Adipocyte (in vitro differentiated cells): ENCODE data around the gene ADD1.

Experiments
- DNase-seq: peaks from one replicate; pipeline ENCODE4 v3.0.0-alpha.2; 2015; ENCODE audit warnings: low read depth
- H3K27me3 ChIP-seq: replicated peaks from 2 replicates; pipeline ENCODE4 v1.7.0; 2013; ENCODE audit warnings: mild to moderate bottlenecking, low read length, moderate library complexity; ENCODE audit not compliant: control insufficient read depth, insufficient read depth
- H3K36me3 ChIP-seq: 2 replicates; pipeline ENCODE4 v1.7.0; 2013; ENCODE audit warnings: low read length, mild to moderate bottlenecking, moderate library complexity; ENCODE audit not compliant: control insufficient read depth, insufficient read depth, severe bottlenecking
- H3K4me1 ChIP-seq: 2 replicates; pipeline ENCODE4 v1.7.0; 2013; ENCODE audit warnings: mild to moderate bottlenecking, low read length, moderate library complexity; ENCODE audit not compliant: control insufficient read depth, insufficient read depth
- H3K4me3 ChIP-seq: 2 replicates; pipeline ENCODE4 v1.7.0; 2013; ENCODE audit warnings: mild to moderate bottlenecking, low read length, moderate library complexity
- H3K9ac ChIP-seq: 2 replicates; pipeline ENCODE4 v1.7.0; 2013; ENCODE audit warnings: mild to moderate bottlenecking, low read length, moderate library complexity
- H3K9me3 ChIP-seq: 2 replicates; pipeline ENCODE4 v1.7.0; 2013; ENCODE audit warnings: mild to moderate bottlenecking, low read length, moderate library complexity; ENCODE audit not compliant: control insufficient read depth

Gene ADD1

DNA sequence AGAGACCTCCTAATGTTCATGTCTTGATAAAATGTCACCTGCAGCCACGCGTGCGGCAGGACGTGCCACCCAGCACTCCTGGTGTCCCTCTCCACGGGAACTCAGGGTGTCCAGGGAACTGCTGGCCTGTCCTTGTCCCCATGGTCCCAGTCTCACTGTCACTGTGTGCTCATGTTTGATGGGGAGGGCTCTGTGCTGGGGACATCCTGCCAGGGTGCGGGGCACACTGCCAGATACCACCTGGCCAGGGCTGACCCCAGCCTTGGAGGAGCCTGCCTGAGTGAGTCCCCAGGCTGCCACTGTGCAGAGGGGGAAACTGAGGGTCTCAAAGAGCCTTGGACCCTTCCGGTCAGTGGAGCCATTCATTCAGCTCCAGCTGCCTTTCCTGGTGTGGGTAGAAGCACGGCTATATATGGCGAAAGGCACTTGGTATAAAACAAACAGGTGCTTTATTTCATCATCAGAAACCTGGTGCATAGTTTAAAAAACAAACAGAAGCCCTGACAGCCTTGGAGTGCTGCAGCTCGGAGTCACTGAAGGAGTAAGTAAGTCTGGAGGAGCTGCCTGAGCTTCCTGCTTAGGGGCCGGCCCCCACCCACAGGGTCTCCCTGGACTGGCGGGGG is 86.6 kb downstream of the ADD1 start:
- DNase-seq, result no peak
- Histone ChIP-seq H3K4me3 (no peak overlapping the region), H3K9ac (no peak overlapping the region), H3K27me3 (no peaks in the 10 kb centered on the region), H3K36me3 (peaks cover 52% of the 10 kb centered on the region), H3K9me3 (no peaks in the 10 kb centered on the region), H3K4me1 (no peaks in the 10 kb centered on the region)

DNA sequence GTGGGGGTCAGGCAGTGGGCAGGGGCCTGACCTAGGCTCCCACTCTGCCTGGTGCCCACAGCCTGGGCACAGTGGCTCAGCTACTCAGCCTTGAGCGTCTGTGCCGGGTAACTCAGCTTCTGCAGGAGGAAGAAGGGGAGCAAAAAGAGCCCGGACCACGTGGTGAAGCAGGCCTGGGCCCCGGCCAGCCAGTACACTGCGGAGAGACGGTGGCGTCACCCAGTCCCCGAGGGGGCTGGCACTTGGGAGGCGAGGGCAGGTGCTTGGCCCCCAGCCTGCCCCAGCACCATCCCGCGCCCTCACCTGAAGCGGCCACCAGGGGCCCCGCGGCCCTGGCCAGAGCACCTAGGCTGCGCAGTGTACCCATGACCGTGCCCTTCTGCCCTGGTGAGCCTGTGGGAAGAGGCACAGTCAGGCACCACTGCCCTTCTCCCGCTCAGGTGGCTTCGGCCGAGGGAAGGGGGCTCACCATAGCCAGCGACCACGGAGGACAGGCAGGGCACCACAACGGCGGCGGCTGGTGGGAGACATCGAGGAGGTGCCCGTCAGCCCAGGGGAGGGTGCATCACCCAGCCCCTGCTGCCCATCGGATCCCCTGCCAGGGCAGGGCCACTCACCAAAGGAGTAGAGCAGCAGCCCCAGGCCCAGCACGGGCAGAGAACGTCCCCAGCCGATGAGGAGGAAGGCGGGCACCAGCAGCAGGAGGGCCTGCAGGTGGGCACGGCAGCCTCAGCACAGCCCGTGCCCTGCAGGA is 87.3 kb downstream of the ADD1 start:
- H3K9ac ChIP-seq, result no peak overlapping the region
- peaks cover 7% of the 10 kb centered on the region for H3K4me1 ChIP-seq
- no peaks in the 10 kb centered on the region for H3K9me3 ChIP-seq
- peaks cover 51% of the 10 kb centered on the region for H3K36me3 ChIP-seq
- no peaks in the 10 kb centered on the region for H3K27me3 ChIP-seq
- no peak overlapping the region for H3K4me3 ChIP-seq
- DNase-seq, result no peak

DNA sequence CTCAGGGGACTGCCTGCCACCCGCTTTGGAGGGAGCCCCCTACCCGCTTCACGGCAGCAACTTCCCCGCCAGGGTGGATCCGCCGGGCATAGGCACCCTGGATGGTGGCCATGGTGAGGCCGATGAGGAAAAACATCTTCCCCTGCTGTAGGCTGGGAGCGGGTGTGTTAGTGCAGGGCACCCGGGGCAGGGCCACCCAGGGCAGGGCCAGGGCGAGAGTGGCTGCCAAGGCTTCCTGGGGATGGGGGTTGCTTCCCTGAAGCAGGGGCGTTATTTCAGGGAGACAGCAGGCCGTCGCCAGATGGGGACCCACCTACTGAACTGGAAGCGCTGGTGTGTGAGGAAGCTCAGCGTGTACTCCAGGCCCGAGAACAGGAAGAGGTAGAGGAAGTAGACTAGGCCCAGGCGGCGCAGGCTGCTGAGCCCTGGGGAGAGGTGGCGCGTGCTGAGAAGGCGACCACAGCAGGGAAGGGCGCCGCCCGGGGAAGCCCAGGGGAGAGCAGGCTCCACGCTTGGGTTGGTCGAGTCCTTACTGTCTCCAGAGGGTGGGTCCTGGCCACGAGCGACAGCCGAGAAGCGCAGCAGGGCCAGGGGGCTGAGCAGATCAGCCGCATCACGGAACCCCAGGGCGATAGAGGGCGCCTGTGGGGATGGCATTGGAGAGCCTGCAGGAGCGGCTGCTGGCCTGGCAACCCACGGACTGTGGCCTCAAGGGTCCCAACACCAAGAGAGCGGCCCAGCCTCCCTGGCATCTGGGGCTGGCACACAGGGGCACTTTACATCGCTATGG is 88.1 kb downstream of the ADD1 start:
- H3K27me3 ChIP-seq, result no peaks in the 10 kb centered on the region
- no peak for DNase-seq
- no peak overlapping the region for H3K9ac ChIP-seq
- no peak overlapping the region for H3K4me3 ChIP-seq
- H3K4me1 ChIP-seq, result peaks cover 14% of the 10 kb centered on the region
- H3K36me3 ChIP-seq, result peaks cover 47% of the 10 kb centered on the region
- H3K9me3 ChIP-seq, result no peaks in the 10 kb centered on the region

DNA sequence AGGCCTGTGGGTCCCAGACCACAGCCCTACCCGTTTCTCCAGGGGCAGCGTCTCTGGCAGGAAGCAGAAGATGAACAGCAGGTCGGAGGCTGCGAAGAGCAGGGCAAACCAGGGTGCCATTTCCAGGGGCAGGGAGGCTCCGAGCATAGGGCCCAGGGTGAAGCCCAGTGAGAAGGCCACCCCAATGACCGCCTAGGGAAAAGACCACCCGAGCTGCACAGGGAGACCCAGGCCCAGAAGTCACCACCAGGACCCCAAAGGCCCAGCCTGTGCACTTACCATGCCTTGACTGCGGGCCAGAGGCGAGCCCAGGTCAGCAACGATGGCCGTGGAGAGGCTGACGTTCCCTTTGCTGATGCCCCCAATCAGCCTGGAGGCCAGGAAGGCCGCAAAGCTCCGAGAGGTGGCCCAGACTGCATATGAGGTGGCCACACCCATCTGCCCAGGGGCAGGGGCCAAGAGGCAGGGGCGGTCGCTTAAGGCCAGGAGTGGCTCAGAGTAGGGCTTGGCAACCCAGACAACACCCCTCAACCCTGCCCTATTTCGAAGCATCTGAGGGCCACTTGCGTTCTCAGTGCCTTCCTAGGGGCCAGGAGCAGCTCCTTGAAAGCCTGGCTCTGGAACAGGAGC is 88.8 kb downstream of the ADD1 start:
- H3K4me3 ChIP-seq, result no peak overlapping the region
- H3K9ac ChIP-seq, result no peak overlapping the region
- no peaks in the 10 kb centered on the region for H3K27me3 ChIP-seq
- peaks cover 46% of the 10 kb centered on the region for H3K36me3 ChIP-seq
- no peak for DNase-seq
- H3K9me3 ChIP-seq, result no peaks in the 10 kb centered on the region
- peaks cover 21% of the 10 kb centered on the region for H3K4me1 ChIP-seq

DNA sequence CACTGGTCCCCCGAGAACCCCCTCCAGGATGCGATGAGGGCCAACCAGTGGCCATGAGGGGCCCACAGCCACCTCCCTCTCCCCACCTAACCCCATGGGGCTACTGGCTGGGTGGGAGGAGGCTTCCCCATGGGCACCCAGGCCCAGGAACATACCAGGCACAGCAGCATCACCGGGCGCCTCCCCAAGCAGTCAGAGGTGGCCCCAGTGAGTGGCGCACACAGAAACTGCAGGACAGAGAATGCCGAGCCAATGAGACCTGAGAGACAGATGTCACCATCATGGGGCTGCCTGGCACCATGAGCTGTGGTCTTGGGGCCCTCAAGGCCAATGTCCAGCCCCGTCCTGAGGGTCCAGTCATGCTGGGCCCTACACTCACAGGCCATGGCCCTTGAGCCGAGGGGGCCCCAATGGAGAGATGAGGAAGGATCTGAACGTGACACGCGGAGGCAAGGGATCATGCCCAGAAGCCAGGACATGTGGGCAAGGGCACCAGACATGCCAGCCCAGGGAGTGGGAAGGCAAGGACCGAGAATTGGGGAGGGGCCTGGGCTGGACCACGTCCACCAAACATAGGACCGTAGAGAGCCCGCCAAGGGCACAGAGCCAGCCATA is 89.4 kb downstream of the ADD1 start:
- no peaks in the 10 kb centered on the region for H3K27me3 ChIP-seq
- DNase-seq, result no peak
- H3K36me3 ChIP-seq, result peaks cover 46% of the 10 kb centered on the region
- H3K9me3 ChIP-seq, result no peaks in the 10 kb centered on the region
- peak overlapping the region; percentile 75 for H3K9ac ChIP-seq
- H3K4me3 ChIP-seq, result peak overlapping the region; percentile 77
- H3K4me1 ChIP-seq, result peaks cover 24% of the 10 kb centered on the region

DNA sequence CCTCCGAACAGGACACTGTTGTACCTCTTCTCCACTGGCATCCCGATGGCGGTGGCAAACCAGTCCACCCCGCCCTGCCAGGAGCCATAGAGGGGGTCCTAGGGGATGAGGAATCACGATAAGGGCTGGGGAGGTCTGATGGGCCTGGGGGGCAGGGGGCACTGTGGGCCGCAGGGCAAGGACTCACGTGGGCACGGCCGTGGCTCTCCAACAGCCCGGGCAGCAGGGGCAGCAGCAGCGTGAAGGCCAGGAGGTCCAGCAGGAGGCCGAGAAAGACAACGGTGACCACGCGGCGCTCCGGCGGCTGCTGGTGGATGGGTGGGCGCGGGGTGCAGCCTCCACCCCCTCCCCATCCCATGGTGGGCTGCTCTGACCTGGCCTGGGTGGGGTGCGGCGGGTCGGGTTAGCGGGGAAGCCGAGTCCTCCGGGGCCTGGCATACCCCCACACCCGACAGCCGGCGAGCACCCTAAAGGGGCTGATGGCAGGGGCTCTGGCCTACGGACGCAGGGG is 90.0 kb downstream of the ADD1 start:
- H3K9me3 ChIP-seq, result no peaks in the 10 kb centered on the region
- H3K36me3 ChIP-seq, result peaks cover 46% of the 10 kb centered on the region
- DNase-seq, result no peak
- H3K4me3 ChIP-seq, result peak overlapping the region; percentile 77
- no peaks in the 10 kb centered on the region for H3K27me3 ChIP-seq
- H3K9ac ChIP-seq, result peak overlapping the region; percentile 75
- H3K4me1 ChIP-seq, result peaks cover 24% of the 10 kb centered on the region

DNA sequence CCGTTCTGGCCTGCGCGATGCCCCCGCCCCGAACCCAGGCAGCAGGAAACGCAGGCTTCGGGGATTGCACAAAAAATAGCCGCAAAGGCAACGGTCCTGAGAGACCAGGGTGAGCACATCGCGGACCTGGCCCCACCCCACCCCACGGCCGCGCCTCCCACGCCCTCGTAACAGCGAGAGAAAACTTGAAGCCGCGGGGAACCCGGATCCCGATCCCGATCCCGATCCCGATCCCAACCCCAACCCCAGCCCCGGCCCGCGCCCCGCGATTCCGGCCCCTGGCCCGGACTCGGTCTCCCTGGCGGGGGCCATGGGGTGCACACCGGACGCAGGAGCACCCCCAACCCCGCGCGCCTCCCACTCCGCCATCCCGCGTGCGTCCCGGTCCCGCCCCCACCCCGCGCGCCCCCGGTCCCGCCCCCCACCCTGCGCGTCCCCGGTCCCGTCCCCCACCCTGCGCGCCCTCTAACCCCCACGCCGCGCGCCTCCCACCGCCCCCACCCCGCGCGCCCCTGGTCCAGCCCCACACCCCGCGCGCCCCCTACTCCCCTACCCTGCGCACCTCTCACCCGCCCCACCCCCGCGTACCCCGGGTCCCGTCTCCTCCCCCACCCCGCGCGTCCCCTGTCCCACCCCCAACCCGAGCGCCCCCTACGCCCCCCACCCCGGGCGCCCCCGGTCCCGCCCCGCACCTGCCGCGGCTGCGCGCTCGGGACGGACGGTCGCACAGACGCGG is 90.6 kb downstream of the ADD1 start:
- Histone ChIP-seq H3K4me1 (peaks cover 24% of the 10 kb centered on the region), H3K9me3 (no peaks in the 10 kb centered on the region), H3K27me3 (no peaks in the 10 kb centered on the region), H3K9ac (peak overlapping the region; percentile 93), H3K4me3 (peak overlapping the region; percentile 96), H3K36me3 (peaks cover 46% of the 10 kb centered on the region)
- peak; percentile 76 for DNase-seq

DNA sequence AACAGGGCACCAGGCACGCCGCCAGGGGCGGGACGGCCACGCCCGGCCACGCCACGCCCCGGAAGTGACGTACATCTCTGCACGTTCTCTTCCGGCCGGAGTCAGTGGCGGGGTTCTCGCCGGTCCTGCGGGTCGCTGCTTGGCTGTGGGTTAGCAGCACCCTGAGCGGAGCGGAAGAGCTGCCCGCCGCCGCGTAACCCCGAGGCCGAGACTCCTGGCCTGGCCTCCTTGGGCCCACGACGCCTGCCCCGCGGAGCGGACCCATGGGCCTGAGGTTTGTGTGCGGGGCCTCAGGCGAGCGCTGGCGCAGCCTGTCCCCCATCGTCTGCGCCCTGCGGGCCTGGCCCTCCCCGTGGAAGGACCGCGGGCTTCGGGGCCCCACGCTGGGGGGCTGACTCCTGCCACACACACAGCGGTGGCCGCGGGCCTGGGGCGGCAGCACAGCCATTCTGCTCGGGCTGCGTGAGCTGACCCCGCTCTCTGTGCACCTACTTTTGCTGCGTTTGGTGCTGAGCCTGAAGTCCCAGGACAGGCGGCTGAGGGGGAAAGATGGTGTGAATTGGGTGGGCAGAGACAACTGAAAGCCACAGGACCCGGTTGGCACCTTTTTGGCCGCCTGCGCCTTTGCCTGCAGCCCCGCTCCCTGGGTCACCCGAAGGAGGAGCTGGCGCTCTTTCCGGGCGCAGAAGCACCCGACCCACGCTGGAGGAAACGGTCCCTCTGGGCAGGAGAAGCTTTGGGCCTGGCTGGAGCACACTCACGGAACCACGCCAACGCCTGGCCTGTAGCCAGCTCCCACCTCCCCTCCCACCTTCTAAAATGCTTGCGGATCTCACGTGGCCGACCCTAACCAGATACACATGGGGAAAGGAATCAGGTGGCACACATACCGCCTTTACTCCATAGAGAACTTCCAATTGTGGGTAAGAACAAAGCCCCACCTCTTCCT is 91.4 kb downstream of the ADD1 start:
- no peaks in the 10 kb centered on the region for H3K9me3 ChIP-seq
- peak overlapping the region; percentile 93 for H3K9ac ChIP-seq
- H3K4me3 ChIP-seq, result peak overlapping the region; percentile 96
- peak; percentile 97 for DNase-seq
- no peaks in the 10 kb centered on the region for H3K27me3 ChIP-seq
- H3K36me3 ChIP-seq, result peaks cover 46% of the 10 kb centered on the region
- H3K4me1 ChIP-seq, result peaks cover 24% of the 10 kb centered on the region

DNA sequence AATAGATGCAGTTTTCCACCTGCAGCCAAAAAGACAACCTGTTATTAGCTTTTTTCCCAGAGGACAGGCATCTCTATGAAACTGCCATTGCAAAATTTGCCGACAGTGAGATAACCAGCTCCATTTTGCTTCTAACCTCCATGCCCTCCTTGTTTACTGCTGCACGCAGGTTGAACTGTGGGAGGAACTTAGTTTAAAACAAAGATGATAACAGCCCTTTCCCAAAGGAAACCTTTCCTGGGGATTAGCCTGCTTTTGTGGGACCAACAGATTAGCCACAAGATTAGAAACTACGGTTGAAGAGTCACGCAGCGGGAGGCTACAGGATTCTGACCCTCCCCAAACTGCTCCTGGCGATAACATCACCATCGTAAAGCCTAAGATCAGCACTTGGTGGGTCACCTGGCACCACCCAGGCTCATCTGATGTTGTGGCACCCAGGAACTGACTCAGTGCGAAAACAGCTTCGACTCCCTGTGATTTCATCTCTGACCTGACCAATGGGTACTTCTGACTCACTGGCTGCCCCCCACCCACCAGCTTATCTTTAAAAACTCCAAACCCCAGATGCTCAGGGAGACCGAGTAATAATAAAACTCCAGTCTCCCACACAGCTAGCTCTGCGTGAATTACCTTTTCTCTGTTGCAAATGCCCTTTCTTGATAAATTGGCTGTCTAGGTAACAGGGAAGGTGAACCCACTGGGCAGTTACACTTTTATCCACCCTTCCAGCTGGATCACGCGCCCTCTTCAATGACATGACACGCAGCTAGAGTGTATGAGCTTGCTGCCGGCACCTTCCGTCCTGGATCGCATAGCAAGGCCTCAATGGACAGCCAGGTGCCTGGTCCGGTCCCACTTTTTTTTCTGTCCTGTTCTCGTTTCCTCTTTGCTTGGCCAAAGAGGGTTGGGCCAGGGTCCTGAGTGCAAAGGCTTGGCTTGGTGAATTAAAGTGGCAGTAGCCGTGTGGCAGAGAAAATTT is 92.4 kb downstream of the ADD1 start:
- H3K36me3 ChIP-seq, result peaks cover 51% of the 10 kb centered on the region
- H3K27me3 ChIP-seq, result no peaks in the 10 kb centered on the region
- peaks cover 24% of the 10 kb centered on the region for H3K4me1 ChIP-seq
- peak overlapping the region; percentile 93 for H3K9ac ChIP-seq
- no peak for DNase-seq
- H3K4me3 ChIP-seq, result peak overlapping the region; percentile 96
- no peaks in the 10 kb centered on the region for H3K9me3 ChIP-seq
